GM19025 (cell line): ENCODE measurements around the gene AADACL4.
A peak's percentile ranks its signal among the peaks of the same experiment; 100 is the strongest.

ENCODE experiments used
- ATAC-seq: cut with Tn5 transposase; IDR thresholded peaks from one replicate; pipeline ENCODE4 v1.9.1; 2021; ENCODE audit warnings: mild to moderate bottlenecking, low read depth, moderate library complexity; ENCODE audit not compliant: unreplicated experiment

AADACL4 gene

GRCh38 chr1:12610305-12610935 lies 33.5 kb upstream of the AADACL4 start:
- ATAC-seq: no peak

DNA sequence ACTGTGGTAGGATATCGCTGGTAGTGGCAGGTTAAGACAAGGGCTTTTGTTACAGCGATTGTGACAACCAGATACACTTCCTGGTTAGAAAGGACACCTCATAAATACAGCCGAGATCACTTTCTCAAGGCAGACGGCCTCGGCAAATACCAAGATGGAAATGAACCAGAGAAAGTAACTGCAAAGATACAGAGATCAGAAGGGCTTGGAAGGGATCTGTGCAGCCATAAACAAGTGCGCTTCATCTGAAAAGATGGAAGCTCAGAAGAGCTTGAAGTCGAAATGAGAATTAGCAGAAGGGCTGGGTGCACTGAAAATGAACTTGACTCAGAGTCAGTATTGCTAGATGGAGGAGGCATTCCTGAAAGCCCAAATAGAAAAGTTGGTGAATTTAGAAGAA lies 32.9 kb upstream of the AADACL4 start:
- no peak for ATAC-seq

GRCh38 chr1:12613180-12613579 lies 30.7 kb upstream of the AADACL4 start:
- no peak for ATAC-seq

DNA sequence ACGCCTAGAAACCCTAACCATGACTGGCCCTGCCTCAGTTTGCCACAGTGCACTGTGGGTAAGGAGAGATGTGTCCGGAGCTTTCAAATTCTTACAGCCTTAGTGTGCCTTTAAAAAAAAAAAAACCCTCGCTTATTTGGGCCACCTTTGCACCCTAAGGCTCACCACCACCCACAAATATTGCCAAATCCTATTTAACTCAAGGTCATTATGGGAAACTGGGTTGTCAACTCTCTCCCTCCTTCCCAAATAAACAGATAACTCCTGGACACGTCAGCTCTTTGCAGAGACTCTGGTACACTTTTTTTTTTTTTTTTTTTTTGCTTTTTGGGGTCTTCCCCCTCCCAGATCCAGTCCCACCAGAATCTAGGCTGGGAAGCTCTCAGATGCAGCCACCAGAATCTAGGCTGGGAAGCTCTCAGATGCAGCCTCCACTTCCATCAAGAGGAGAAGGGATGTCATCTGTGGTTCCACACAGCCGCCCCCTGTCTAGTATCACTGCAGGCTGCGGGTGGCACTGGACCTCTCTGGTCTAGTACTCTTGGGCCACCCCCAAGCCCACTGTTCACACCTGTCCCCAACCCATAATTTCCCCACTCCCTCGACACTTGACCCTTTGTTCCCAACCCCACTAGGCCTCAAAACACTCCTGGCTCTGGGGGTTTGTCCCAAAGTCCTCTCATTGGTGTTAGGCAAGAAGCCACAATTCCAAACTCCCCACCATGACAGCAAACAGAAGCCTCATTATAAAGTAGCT lies 29.3 kb upstream of the AADACL4 start:
- ATAC-seq: no peak

DNA sequence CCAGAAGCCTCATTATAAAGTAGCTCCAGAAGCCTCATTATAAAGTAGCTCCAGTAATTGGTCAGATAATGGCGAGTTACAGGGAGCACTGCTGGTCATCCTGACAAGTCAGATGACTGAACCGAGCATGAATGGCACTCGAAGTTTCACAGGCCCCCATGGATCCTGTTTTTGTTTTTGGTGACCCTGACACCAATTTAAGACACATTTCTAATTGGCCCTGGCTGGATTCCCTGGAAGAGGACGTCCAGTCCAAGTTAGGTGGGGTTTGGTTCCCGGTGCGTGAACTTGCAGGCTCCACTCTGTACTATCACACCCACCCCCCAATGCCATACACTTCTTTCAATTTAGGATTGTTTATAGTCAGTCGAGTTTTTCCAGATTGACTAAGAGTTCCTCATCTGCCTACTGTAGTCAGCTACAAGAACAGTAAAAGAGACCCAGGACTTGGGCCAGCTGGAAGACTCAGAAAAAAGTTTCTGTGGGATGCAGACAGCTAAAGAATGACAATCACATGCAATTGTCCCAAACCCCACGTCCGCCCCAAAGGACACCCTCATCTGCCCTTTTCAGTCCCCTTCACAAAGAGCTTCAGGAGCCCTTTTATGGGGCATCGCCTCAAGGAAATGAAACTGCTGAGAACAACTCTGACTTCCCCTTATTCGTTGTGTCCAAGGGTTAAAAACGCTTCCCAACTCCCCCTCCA lies 28.6 kb upstream of the AADACL4 start:
- ATAC-seq: no peak

DNA sequence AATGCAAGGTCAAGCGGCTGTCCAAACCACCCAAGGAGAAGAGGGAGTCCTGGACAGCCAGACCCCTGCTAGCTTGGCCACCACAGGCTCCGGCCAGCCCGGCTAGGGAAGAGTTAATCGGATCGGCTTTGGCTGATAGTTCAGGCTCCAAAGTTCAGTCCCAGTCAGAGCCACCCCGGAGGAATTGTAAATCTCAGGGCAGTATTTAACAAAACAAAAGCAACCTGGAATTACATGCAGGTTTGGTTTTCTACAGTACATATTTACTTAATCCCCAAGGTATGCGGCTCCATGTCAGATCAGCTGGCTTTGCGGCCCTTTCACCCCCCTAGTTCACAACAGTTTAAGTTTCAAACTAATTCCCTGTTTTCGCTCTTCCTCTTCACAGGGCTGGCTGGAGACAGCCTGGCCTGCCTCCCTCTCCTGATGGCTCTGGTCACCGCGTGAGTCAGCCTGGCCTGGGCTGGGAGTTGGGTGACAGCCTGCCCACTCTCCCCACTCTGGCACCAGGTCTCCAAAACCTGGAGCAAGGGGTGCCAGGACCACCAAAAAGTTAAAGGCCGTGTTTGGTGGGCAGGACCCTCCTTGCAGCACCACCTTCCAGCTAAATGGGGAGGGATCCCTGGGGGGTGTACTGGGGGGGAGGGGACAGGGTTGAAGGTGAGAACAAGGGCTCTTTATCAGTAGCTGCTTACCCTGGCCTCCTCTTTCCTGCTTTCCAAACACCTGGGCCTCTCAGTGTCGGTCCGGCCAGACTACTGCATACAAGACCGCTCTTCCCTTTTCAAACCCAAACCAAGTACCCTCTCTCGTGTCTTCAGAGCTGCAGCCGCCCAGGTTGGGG lies 27.8 kb upstream of the AADACL4 start:
- no peak for ATAC-seq

DNA sequence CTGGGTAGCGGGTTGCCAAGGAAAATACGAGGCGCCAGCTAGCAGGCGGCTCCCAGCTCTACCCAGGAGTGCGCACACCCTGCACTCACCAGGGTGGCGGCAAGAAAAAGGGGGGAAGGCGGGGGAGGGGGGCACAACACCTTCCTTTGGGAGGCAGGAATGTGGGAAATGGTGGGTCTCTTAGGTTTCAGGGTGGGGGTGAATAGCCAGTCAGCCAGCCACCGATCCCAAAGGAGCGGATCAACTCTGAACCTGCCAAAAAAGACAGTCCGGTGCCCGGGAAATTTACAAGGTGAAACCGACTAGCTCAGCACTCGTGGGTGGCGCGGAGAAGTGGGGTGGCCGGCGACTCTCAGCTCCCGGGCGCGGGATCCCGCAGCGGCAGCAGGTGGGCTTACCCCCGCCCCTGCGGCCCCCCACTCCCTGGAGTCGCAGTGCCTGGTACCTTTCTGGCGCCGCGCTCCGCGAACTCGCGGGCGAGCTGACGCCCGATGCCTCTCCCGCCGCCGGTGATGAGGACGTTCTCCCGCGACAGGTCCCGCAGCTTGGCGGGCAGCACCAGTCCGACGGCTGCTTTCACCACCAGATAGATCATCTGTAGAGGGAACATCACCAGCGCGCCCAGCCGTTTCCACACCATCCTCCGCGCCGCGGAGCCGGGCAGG lies 27.0 kb upstream of the AADACL4 start:
- ATAC-seq: no peak

- no peak for ATAC-seq
Measured at GRCh38 chr1:12617511-12617900, 26.4 kb upstream of the AADACL4 start.

- no peak for ATAC-seq
Measured at GRCh38 chr1:12617901-12618660, 25.8 kb upstream of the AADACL4 start, which contains the start of gene DHRS3. Gene DHRS3 (minus strand): TSS chr1:12618210. CDS start chr1:12617348, 862 bp downstream.

GRCh38 chr1:12618661-12618964 lies 25.3 kb upstream of the AADACL4 start:
- ATAC-seq: no peak

DNA sequence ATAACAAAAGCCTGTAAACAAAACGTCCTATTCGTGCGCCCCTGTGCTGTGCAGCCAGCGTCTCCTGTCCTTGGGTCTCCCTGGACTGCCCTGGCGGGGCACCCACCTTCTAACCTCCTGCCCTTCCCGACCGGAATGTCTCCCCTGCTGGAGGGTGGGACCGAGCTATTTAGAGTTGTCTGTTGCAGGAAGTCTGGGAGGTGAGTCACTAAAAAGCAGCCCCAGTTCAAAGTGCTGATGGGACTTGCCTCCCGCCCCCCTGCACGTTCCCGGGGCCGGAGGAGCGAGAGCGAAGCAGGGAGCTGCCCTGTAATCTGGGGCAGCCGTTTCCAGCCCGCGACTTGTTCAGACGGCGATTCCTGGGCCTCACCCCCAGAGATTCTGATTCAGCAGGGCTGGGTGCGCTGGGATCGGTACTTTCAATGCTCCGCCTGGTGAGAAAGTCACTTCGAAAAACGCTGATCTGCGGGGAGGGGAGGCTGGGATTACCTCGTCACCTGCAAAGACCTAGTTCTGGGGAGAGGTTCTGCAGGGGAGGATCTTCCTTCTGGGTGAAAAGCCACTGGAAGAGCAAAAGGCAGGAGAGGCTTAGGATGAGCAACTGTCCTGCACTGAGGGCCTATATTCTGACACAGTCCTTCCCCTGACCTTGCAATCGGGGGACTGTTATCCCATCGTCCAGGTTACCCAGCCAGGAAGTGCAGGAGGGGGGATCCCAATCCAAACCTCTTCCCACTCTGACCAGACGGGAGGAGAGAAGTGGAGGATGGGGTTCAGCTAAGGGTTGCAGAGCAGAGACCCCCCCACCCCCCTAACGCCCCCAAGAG lies 24.7 kb upstream of the AADACL4 start:
- no peak for ATAC-seq

DNA sequence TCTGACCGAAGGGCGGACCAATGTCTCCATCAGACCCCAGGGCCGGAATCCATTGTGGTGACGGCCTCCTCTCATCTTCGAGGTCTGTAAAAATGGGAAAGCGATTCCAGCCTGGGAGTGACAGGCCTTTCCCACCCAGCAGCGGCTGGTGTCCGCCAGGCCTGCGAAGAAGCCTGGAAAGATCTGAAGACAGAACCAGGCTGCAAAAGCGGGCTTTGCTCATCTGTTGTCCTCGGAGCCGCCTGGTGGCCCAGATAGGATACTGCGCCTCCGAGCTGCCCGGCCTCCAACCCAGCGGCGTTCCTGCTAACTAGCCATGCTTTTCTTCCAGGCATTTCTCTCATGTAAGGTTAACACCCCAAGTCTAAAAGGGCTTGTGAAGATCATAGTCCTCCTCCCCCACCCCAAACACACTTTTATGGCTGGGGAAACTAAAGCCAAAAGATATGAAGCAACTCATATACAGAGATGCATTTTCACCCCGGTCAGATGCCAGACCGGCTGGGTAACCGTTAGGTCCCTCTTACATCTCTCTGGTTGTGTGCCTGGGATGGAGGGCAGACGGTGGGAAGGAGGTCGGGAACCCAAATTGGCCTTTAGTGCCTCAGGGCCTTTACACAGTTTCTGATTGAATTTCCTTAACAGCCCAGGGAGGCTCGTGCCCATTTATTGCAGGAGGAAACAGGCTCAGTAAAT lies 23.9 kb upstream of the AADACL4 start:
- peak; percentile 54 for ATAC-seq

GRCh38 chr1:12620488-12620865 lies 23.4 kb upstream of the AADACL4 start:
- no peak for ATAC-seq

DNA sequence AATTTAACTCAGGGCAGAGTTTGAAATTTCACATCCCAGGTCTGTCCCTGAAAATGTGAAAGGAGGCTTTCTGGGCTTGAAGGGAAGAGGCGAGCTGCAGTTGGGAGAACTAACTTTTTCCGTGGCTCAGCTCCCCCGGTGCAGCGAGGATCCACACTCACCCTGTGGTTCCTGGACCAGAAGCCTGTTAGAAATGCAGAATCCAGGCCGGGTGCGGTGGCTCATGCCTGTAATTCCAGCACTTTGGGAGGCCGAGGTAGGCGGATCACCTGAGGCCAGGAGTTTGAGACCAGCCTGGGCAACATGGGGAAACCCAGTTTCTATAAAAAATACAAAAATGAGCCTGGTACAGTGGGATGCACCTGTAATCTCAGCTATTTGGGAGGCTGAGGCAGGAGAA lies 23.0 kb upstream of the AADACL4 start:
- ATAC-seq: no peak

- no peak for ATAC-seq
Measured at GRCh38 chr1:12621346-12622335, 22.2 kb upstream of the AADACL4 start.

- ATAC-seq: no peak
Measured at GRCh38 chr1:12622506-12622905, 21.4 kb upstream of the AADACL4 start.

DNA sequence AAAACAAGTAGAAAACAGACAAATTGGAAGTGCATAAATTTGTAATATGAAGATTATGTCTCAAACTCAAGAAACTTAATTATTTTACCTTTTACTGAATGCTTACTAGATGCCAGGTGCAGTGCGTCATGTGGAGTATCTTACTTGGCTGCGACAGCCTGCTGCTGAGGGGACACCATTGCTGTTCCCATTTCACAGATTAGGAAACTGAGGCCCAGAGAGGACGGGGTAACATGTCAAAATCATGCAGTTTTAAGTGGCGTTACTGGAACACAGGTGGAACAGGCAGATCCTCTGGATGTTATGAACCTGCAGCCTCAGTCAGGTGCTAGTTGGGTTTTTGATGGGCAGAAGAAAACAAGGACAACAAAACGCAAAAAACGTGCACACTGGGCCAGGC lies 18.6 kb upstream of the AADACL4 start:
- ATAC-seq: no peak
